OCI-LY1 (cell line): ENCODE measurements around the gene GGT5.

Experiments
- H2AFZ ChIP-seq: fragments of 200-600 bp; sonication (generic), shearing (Covaris generic); 2 replicates; pipeline ENCODE4 v1.6.0; 2014; ENCODE audit warnings: antibody characterized with exemption, mild to moderate bottlenecking, low read length
- H3F3A ChIP-seq: fragments of 200-600 bp; sonication (generic), shearing (Covaris generic); 2 replicates; pipeline ENCODE4 v1.6.0; 2014; ENCODE audit warnings: mild to moderate bottlenecking, antibody characterized with exemption, low read length, moderate library complexity; ENCODE audit not compliant: insufficient read depth
- H3K27ac ChIP-seq: fragments of 200-600 bp; sonication (generic); 2 replicates; pipeline ENCODE4 v1.5.1; 2014; ENCODE audit warnings: low read length, mixed run types, mild to moderate bottlenecking, low read depth; ENCODE audit not compliant: poor library complexity, severe bottlenecking
- H3K27me3 ChIP-seq: fragments of 200-600 bp; sonication (generic); 2 replicates; pipeline ENCODE4 v1.6.0; 2014; ENCODE audit warnings: antibody characterized with exemption, mild to moderate bottlenecking, low read length, moderate library complexity; ENCODE audit not compliant: insufficient read depth
- H3K36me3 ChIP-seq: fragments of 200-600 bp; sonication (generic); 2 replicates; pipeline ENCODE4 v1.6.1; 2014; ENCODE audit warnings: mild to moderate bottlenecking, antibody characterized with exemption, low read length, moderate library complexity, mixed read lengths; ENCODE audit not compliant: insufficient read depth
- H3K4me1 ChIP-seq: fragments of 200-600 bp; sonication (generic); 2 replicates; pipeline ENCODE4 v1.5.1; 2014; ENCODE audit warnings: mild to moderate bottlenecking, low read length, moderate library complexity; ENCODE audit not compliant: insufficient read depth, severe bottlenecking
- H3K4me2 ChIP-seq: fragments of 200-600 bp; sonication (generic), shearing (Covaris generic); 2 replicates; pipeline ENCODE4 v1.6.1; 2014; ENCODE audit warnings: low read length
- H3K4me3 ChIP-seq: fragments of 200-600 bp; sonication (generic); 2 replicates; pipeline ENCODE4 v1.5.1; 2014; ENCODE audit warnings: low read length, low read depth, mild to moderate bottlenecking, mixed read lengths; ENCODE audit not compliant: poor library complexity, severe bottlenecking
- H3K79me2 ChIP-seq: fragments of 200-600 bp; shearing (Covaris generic); 2 replicates; pipeline ENCODE4 v1.6.1; 2016; ENCODE audit warnings: mixed run types, low read length, mixed read lengths; ENCODE audit not compliant: insufficient read depth
- H3K9ac ChIP-seq: fragments of 200-600 bp; sonication (generic), shearing (Covaris generic); 2 replicates; pipeline ENCODE4 v1.6.1; 2014; ENCODE audit warnings: mild to moderate bottlenecking, low read length, mixed read lengths
- H3K9me2 ChIP-seq: fragments of 200-600 bp; sonication (generic), shearing (Covaris generic); 2 replicates; pipeline ENCODE4 v1.6.1; 2014; ENCODE audit warnings: low read depth, mild to moderate bottlenecking, low read length, mixed read lengths
- H3K9me3 ChIP-seq: fragments of 200-600 bp; shearing (Covaris generic); 2 replicates; pipeline ENCODE4 v1.6.1; 2014; ENCODE audit warnings: low read length, mixed read lengths
- H4K20me1 ChIP-seq: fragments of 200-600 bp; sonication (generic), shearing (Covaris generic); 2 replicates; pipeline ENCODE4 v1.6.0; 2016; ENCODE audit warnings: mild to moderate bottlenecking, low read length; ENCODE audit not compliant: insufficient read depth
- EZH2 ChIP-seq: fragments of 200-600 bp; sonication (generic), shearing (Covaris generic); IDR thresholded peaks from 2 replicates; pipeline ENCODE4 v1.8.0; 2017; ENCODE audit warnings: borderline replicate concordance, mixed run types, mild to moderate bottlenecking, antibody characterized with exemption, low read length, moderate library complexity, mixed read lengths
- TF ChIP-seq, protein P1 (sequence below): fragments of 200-600 bp; sonication (generic), shearing (Covaris generic); IDR thresholded peaks from 2 replicates; pipeline ENCODE4 v1.5.1; 2017; ENCODE audit warnings: mild to moderate bottlenecking, antibody characterized with exemption, low read length, moderate library complexity, mixed read lengths

GGT5 gene

GRCh38 chr22:24177045-24177444 is 67.8 kb downstream of the GGT5 start:
- Histone ChIP-seq H3K9me3 (no peaks in the 10 kb centered on the region), H3F3A (no peaks in the 10 kb centered on the region), H3K36me3 (peaks cover 20% of the 10 kb centered on the region; the same call in 1 of the 2 replicates), H4K20me1 (no peaks in the 10 kb centered on the region), H3K4me1 (no peaks in the 10 kb centered on the region), H3K4me3 (no peak overlapping the region), H3K9ac (no peak overlapping the region), H3K79me2 (no peaks in the 10 kb centered on the region), H3K27ac (no peak overlapping the region), H2AFZ (no peak overlapping the region), H3K4me2 (no peak overlapping the region), H3K9me2 (no peaks in the 10 kb centered on the region), H3K27me3 (no peaks in the 10 kb centered on the region)
- TF ChIP-seq EZH2: no peak
- TF ChIP-seq, protein P1, sequence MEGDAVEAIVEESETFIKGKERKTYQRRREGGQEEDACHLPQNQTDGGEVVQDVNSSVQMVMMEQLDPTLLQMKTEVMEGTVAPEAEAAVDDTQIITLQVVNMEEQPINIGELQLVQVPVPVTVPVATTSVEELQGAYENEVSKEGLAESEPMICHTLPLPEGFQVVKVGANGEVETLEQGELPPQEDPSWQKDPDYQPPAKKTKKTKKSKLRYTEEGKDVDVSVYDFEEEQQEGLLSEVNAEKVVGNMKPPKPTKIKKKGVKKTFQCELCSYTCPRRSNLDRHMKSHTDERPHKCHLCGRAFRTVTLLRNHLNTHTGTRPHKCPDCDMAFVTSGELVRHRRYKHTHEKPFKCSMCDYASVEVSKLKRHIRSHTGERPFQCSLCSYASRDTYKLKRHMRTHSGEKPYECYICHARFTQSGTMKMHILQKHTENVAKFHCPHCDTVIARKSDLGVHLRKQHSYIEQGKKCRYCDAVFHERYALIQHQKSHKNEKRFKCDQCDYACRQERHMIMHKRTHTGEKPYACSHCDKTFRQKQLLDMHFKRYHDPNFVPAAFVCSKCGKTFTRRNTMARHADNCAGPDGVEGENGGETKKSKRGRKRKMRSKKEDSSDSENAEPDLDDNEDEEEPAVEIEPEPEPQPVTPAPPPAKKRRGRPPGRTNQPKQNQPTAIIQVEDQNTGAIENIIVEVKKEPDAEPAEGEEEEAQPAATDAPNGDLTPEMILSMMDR: no peak

DNA sequence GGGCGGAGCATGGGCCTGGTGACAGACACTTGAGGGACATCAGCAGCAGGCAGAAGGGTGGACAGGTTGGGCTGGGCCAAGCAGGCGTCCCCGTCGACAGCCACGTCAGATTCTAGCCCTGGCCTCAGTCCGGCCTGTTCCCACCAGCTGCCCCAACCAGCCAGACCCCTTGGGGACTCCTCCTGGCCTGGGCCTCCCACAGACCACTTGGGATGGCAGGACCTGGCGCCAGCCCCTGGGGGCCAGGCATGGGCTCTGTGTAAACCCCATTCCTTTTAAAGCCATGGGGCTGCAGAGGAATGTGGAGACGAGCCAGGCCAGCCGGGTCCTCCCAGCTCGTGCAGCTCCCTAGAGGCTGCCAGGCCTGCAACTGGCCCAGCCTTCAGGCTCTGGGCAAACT is 68.3 kb downstream of the GGT5 start:
- H3K9me2 ChIP-seq: no peaks in the 10 kb centered on the region
- H3K4me1 ChIP-seq: no peaks in the 10 kb centered on the region
- no peak overlapping the region for H3K4me2 ChIP-seq
- H3K27ac ChIP-seq: no peak overlapping the region
- H2AFZ ChIP-seq: no peak overlapping the region
- H3K4me3 ChIP-seq: no peak overlapping the region
- H3K79me2 ChIP-seq: no peaks in the 10 kb centered on the region
- no peaks in the 10 kb centered on the region for H3F3A ChIP-seq
- no peaks in the 10 kb centered on the region for H3K27me3 ChIP-seq
- TF ChIP-seq, protein P1: no peak
- TF ChIP-seq EZH2: no peak
- no peaks in the 10 kb centered on the region for H3K9me3 ChIP-seq
- no peaks in the 10 kb centered on the region for H4K20me1 ChIP-seq
- no peak overlapping the region for H3K9ac ChIP-seq
- H3K36me3 ChIP-seq: peaks cover 24% of the 10 kb centered on the region; the same call in 1 of the 2 replicates

GRCh38 chr22:24176040-24176439 is 68.8 kb downstream of the GGT5 start:
- Histone ChIP-seq H3K9ac (no peak overlapping the region), H3K9me3 (no peaks in the 10 kb centered on the region), H2AFZ (no peak overlapping the region), H3K27me3 (no peaks in the 10 kb centered on the region), H3K27ac (no peak overlapping the region), H3K4me1 (no peaks in the 10 kb centered on the region), H4K20me1 (no peaks in the 10 kb centered on the region), H3F3A (no peaks in the 10 kb centered on the region), H3K4me3 (no peak overlapping the region), H3K4me2 (no peak overlapping the region), H3K9me2 (no peaks in the 10 kb centered on the region), H3K36me3 (peaks cover 28% of the 10 kb centered on the region; the same call in 1 of the 2 replicates), H3K79me2 (no peaks in the 10 kb centered on the region)
- TF ChIP-seq, protein P1: no peak
- no peak for TF ChIP-seq EZH2
